Measurements from ENCODE around the gene CNTNAP2.

CNTNAP2 gene

DNA sequence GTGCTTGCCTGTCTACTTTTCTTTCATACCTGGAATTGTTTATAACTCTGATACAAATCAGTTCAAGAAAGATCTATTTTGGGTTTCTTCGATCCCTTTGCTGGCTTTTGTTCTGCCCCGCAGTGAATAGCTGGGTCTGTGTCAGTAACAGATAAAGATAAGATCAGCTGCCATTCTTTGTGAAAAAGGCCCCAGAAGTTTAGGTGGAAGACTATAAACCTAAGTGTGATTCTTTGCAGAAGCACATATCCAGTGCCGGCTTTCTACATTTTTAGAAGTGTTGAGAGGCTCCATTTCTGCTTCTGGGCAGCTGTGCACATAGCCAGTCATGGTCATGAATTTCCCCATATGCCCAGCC is 1787.6 kb downstream of the CNTNAP2 start:
- no peak for DNase-seq

DNA sequence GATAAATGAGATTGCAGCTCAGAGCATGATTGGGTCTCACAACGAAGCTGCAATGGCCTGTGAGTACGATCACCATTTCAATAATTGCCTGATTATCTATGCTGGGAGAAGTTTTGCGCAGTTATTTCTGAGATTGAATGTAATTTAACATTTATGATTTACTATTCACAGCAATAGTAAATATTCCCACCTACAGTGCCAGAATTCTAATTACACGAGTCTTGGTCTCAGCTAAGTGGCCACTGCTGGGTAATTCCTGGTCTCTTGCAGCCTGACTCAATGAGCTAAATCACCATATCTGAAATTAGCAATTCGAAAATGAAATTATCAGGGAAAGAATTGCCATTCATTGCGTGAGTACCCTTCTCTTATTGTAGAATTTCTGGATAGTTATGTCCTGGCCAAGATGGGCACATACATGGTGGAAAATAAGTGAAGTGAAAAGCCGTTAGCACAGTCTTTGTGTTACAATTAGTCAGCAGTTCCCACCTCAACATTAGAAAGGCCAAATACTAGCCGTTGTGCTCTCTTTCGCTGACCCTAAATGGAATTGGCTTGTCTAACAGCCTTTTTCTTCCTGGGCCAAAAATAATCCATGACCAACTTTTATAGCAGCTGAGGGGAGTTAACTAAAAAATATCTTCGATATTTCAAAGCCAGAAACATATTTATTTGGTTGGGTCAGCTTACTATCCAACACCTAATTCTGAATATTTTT is 1793.0 kb downstream of the CNTNAP2 start:
- DNase-seq, result no peak

DNA sequence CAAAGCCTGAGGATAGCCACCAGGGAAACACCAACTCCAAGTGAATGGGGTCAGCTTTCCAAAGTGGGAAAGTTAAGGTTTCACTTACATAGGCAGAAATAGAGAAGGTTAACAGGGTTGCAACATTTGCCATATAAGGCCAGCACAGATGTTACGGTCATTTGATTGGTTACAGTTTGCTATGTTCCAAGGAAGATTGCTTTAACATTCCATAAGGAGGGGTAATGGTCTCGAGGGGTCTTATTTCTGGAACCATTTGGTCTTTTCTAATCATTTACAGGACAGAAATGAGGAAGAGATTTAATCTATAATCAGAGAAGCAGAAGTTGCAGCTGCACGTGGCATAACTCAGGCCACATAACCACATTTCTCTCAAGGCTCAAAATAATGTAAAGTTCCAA is 1794.6 kb downstream of the CNTNAP2 start:
- DNase-seq, result no peak

DNA sequence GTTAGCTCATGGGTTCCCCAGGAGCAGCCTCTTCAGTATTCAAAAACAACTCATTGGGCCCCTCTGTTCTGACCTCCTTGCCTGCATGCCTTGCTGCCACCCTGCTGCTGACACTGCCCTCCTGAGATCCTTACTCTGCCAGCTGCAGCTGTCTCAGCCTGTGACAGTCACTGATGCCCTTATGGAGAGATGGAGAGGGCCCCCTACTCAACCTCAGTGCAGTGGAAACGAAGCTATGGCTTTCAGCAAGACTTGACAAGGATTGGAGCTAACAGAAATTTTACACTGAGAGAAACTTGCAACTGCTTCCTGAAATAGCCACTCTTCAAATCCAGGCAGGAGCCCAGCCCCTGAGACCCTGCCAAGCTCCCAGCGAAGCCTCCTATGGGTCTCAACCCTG is 1795.7 kb downstream of the CNTNAP2 start:
- DNase-seq, result no peak

DNA sequence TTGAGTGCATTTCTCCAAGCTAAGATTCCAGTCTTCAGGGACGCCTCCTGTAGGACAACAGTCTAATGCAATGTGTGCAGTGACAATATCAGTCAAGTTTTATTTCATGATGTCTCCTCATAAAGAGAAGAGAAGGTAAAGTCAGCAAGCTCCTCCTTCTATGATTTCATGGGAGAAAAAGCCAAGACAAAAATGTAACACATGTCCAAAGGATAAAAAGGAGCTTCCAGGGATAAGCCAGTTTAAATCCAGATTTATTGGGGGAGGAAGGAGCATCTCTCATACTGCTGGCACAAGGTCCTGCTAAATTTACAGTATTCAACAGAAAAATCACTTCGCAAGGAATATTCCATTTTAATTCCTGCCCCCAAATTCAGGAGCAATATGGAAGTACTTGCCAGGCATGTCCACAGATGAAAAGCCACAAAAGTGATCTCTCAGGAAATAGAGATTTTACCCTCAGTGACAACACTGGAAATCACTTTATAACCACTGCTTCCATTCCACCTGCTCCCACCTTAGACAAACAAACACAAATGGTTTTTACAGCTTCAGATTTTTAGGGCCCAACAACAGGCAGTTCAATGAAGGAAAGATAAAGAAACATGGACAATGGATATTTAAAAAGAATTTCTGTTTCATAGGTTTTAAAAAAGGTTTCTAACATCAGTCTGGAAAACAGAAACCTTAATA is 1796.5 kb downstream of the CNTNAP2 start:
- no peak for DNase-seq

DNA sequence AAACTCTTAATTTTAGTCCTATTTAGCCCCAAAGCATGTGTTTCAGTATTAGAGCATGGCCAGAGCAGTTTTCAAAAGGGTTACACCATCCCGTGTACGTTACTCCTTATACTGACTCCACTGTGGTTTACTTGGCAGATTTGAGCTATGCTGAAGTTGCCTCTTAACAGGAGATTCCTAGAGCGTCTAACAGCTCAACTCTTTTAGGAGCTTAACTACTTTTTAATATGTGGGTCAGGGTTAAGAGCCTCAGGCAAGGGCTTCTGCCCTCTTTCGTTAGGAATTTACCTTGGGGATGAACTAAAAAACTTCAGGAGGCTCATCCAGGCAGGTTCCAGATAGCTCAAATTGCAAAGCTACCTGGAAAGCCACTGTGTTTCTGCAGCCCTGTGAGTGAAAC is 1799.2 kb downstream of the CNTNAP2 start:
- DNase-seq, result no peak

DNA sequence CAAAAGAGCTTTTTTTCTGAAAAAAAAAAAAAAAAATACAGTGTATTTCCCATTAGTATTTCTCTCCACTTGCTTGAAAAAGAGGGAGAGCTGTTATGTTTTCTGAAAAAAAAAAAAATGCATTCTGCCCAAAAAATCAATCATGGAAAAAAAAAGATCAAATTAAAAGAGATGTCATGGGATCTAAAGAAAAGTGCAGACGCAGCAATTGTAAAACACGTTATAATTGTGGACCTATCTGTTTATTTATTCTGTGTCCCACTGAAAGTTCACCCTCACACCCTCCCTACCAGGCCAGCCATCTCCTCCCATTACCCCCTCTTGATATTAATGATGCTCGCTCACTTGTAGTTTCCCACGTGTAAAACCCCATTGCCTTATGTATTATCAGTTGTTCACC is 1800.0 kb downstream of the CNTNAP2 start:
- no peak for DNase-seq

DNA sequence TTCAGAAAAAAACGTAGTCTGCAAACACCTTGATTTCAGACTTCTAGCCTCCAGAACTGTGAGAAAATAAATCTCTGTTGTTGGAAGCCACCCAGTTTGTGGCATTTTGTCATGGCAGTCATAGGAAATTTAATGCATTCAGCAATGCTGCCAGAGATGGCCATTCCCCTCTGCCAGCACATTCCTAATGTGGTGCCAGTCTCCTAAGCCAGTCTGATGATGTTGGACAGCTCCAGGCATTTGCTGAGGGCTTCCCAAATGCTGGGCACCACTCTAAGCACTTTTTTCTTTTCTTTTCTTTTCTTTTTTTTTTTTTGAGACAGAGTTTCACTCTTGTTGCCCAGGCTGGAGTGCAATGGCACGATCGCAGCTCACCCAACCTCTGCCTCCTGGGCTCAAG is 1807.2 kb downstream of the CNTNAP2 start:
- no peak for DNase-seq

DNA sequence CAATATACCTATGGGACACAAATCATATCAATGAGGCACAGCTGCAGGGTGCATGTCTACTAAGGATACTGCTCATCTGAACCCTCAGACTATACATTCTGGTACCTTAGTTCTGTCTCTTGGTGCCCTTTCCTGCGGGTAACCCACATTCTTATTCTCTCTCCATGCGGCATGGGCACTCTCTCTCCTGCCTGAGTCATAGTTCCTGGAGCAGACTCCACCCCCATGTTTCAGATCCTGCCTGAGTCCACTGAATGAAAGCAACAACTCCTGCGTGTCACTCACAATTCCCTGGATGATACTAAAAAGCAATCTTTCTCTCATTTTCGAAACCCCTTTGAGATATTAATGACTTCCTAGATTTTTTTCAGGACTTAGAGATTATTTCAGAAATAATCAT is 1820.8 kb downstream of the CNTNAP2 start:
- no peak for DNase-seq

DNA sequence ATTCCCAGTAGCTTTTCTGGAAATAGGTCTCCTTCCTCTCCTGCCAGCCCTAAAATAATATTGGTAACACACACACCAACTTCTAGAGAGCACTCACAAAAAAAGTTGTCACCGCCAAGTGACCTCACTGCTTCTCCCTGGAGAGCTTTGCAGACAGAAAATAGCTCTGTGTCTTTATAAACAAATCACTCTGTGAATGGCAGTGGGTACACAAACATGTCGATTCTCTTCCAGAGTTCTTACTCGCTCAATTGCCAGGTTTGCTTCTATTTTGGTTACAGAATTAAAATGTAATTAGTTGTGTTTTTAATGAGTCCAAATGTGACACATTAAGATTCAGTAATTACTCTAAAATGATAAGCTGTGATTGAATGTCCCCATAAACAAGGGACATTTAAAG is 1824.8 kb downstream of the CNTNAP2 start:
- no peak for DNase-seq

DNA sequence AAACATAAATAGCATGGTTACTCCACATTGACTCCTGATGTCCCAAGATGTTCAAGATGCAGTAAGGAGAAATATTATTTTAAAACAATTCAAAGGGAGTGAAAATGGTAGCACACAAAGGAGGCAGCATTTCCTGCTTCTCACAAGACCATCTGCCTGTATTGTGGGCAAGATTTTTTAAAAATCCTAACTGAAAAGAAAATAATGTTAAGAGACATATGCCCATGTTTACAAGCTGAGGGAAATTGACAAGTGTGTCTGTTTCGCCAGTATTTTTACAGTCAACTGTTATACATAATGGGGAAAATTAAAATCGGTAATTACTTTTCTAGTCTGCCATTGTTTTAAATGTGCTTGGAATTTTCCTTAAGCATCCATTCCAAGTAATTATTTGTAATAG is 1827.7 kb downstream of the CNTNAP2 start:
- DNase-seq, result no peak

DNA sequence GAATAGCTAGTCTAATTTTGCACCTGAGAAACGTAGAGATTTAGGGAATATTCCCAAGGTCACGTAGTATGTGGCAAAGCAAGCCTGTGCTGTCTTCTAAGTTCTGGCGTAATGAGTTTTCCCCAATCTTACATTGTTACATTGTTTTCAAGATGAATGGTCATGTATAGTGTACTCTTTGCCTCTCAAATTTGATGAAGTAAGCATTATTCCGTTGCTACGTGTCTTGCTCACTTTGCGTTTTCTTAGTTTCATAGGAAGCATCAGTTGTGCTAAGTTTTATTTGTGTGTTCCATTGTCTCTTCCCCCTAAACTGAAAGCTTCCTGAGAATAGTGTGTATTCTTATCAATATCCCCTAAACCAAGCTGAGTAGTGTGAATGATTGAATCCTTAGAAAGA is 1836.3 kb downstream of the CNTNAP2 start:
- DNase-seq, result no peak

DNA sequence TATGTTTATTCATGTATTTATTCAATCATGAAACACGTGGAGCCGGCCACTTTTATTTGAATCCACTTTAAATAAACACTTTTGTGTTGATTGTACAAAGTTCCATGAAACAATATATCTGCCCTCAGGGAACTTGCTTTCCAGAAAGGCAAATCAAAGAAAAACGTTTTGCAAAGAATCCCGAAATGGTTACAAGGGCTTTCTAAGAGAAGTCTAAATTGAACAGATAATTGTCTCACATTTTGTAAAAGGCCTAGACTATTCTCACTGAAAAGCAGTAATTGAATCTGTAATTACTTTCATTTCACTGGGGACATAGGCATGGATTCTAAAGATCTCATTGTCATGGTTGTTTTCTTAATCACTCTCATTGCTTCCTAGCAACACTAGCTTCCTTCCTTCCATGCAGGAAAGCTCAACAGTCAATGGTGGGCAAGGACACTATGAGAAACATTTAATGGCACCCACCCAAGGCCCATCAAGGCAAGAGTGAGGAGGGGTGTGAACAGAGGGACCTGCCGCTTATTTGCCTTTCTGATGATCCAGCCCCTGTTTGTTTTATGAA is 1851.5 kb downstream of the CNTNAP2 start:
- DNase-seq, result no peak

DNA sequence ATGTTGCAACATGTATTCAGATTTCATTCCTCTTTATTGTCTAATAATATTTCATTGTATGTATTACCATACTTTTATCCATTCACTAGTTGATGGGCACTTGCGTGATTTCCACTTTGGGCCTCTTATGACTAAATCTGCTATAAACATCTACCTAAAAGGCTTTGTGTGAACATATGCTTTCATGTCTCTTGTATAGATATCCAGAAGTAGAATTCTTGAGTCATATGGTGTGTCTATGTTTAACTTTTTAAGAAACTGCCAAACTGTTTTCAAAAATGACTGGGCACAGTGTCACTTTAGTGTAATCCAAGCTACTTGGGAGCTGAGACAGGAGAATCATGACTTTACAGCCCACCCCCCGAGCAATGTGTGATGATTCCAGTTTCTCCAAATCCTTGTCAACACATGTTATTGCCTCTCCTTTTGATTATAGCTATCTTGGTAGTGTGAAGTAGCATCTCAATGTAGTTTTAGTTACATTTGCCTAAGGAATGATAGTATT is 1855.1 kb downstream of the CNTNAP2 start:
- DNase-seq, result no peak

DNA sequence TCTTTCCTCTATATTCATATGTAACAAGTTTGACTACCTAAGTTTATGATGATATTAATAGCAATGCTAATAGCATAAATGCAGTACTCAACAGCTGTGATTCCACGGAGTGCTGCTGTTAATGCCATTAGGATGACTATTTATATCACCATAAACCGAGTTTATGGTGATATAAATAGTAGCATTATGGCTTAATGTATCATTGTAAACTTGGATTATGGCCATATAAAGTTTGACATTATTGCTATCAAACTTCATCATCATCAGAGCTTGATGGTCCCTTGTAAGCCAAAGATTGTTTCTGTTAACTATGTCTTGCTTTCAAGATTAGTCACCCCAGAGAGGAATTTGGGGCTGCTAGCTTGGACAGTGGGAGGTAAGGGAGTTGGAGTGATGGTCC is 1861.6 kb downstream of the CNTNAP2 start:
- no peak for DNase-seq

DNA sequence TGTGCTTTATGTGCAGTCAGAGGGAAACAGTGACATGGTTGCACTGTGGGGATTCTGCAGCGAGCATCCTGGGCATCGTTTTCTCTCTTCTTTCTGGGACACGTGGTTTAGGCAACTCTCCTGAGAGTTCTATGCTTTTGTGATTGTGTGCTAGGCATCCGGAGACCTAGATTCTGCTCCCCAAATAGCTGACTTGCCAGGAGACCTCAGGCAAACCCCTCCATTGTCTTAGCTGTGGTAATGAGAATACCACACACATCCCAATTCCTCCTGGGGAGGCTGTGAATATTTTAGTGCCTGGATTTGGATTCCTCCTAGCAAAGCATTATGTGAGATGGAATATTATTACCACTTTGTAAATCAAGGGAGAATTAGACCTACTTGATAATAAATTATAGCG is 1862.0 kb downstream of the CNTNAP2 start:
- DNase-seq, result no peak

DNA sequence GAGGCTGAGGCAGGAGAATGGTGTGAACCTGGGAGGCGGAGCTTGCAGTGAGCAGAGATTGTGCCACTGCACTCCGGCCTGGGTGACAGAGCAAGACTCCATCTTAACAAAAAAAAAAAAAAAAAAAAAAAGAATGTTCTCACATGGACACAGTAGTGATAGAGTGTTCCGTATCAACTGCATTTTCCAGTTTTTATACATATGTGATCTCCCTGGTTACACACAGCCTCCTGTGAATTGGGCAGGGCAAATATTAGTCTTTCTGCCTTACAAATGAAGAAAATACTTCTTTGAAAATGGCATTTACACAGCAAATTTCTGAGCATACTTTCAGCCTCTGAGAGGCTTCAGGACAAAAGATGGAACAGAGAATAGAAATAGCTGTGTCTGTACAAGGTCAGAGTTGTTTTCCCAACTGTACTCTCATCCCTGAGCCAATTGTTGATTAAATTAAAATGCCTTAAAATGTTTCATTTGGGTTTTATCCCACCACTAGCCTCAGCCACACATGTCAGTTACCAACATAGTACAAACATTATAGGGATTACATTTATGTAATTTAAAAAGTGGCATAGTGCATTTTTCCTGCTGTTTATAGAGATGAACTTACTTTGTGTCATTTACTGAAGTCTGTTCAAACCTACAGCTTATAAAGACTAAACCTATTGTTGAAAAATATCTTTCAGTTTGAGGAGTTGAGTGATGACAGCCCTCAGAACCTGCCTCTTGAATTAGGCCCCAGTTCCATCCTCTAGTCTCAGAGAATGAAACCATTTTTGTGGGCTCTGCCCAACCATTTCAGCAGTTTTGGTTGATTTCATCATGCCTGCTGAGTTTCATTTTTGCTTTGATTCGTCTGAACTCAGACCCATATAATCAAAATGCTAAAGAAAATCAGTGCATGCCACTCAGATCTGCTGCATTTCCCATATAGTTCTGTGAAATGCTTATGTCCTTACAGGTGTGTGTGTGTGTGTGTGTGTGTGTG is 1864.5 kb downstream of the CNTNAP2 start:
- peak; percentile 73 for DNase-seq

DNA sequence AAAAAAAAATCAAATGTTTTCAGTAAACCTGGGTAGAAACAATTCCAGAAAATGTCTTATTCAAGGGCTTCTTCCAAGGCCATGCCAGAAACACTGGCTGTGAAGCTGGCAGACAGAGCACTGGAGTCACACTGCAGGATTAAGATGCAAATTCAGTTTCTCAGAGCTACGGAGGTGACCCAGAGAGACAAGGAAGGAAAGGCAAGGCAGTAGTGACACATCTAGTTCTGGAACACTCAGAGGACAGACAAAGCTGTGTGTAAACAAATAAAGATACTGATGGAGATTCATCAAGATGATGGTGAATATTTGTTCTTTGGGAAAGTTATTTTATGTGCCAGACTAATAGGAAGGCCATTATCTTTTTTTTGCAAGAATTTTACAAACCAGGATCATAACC is 1865.7 kb downstream of the CNTNAP2 start:
- DNase-seq, result no peak

DNA sequence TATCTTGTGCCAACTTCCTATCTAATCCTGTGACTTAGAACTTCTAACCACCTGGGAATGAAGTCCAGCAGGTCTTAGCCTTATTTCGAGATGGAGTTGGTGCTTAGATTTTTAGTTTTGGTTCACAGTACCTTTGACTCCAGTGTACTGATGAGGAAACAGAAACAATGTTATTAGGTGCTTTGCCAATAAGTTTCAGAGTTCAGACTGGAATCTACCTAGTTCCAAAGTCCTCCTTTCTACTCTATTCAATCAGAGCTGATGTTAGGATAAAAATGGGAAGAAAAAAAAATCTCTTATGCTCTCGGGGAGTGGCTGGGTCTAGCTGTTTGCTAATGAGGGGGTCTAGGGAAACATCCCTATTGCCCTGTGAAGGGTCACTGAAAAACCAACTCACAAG is 1867.7 kb downstream of the CNTNAP2 start:
- DNase-seq, result no peak

DNA sequence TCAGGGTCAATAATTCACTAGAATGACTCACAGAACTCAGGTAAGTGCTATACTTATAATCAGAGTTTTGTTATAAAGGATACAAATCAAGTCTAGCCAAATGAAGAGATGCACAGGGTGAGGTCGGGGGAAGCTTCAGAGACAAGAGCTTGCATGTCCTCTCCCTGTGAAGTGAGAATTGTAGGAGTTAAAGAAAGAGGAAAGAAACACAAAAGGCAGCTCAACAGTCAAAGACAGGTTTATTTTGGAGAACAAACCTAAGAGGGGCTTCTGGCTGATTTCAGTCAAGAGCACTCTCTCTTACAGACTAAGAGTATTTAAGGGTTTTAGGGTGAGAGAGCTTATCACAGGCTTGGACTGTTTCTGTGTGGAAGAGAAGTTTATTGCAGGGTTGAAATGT is 1873.5 kb downstream of the CNTNAP2 start:
- DNase-seq, result no peak

DNA sequence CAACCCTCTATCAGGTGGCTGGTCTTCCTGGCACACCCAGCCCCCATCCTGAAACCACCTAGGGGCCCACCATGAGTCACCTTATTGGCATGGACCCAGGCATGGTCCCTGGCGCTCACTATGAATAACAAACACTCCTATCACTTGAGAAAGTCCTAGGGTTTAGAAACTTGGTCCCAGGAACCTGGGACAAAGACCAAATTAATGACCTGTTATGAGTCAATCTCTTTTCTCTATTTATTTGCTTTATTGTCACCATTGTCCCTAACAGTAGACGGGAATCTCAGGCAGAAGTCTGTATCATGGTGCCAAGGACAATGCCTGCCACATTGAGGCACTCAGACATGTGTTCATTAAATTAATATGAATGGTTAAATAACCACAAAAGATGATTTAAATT is 1874.3 kb downstream of the CNTNAP2 start:
- DNase-seq, result no peak

DNA sequence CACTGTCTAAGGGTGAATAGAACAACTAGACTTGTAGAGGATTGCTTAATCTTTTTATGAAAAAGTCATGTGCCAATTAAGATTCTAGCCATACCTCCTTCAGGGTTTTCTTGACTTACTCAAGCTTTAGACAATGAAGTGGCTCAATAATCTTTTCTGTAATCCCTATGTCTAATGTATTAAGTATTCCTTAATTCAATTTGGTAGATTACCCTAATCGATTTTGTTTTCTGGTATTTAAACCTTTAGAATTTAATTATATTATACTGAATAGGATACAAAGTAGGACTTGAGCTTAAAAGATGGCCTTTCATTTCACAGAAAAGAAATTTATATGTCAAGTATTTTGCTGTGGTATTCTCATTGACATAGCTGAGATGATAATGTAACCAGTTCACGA is 1876.1 kb downstream of the CNTNAP2 start:
- no peak for DNase-seq

DNA sequence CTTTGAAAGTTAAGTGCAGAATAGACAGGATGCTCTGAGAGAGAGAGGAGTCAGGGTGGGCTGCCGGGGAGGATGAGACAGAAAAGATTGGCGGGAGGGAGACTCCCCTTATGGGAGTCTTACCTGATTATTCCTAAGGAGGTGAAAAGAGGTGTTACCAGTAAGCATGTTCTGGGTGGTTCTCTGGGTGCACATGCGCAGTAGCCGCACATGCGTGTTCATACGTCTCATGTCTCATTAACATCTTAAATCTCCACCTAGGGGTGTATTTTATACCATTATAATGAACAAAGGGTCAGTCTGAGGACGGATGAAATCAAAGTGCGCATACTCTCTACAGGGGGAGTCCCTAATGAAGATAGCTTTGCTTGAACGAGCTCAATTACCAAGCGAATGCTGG is 1881.0 kb downstream of the CNTNAP2 start:
- no peak for DNase-seq

Measured in activated CD4-positive, alpha-beta T cell treated with anti-CD3 and anti-CD28 coated beads, Interleukin-2, Interleukin-6, amounts not matched to agents 100 ng/mL and 50 ng/mL, durations not matched to agents 16 hours and 8 hours (primary cell).